Omental fat pad (tissue), 4 donors: ENCODE data around the gene NFKB1. TPM values are rescaled to one million over a fixed set of nuclear protein-coding genes. Genes with fewer than 3 reads are reported as not detected.

Experiments used
- ATAC-seq: fragments of 150-250 bp; one replicate; pipeline ENCODE4 v1.9.1; 2016; ENCODE audit warnings: mild to moderate bottlenecking, moderate library complexity; ENCODE audit not compliant: low FRiP score
- DNase-seq: peaks from one replicate; pipeline ENCODE4 v3.0.0-alpha.2; 2019; ENCODE audit warnings: low spot score
- total RNA-seq, 4 donors: library from RNA; depleted of rRNA; stranded (reverse); fragments of >200 nt; gene quantifications; one replicate each; pipeline ENCODE4 v1.1.0, GENCODE V29; 2016
- TF ChIP-seq, protein P1 (sequence below), 3 donors: fragments of 450-650 bp; IDR thresholded peaks; one replicate each; pipeline ENCODE4 v1.5.1; 2016 to 2017; ENCODE audit warnings: antibody characterized with exemption in 3 of 3, mild to moderate bottlenecking in 3 of 3, moderate library complexity in 2 of 3

The NFKB1 gene
- total RNA-seq, 4 donors from 2014 or later, result 26.4 to 151 (median 46.6) TPM

DNA sequence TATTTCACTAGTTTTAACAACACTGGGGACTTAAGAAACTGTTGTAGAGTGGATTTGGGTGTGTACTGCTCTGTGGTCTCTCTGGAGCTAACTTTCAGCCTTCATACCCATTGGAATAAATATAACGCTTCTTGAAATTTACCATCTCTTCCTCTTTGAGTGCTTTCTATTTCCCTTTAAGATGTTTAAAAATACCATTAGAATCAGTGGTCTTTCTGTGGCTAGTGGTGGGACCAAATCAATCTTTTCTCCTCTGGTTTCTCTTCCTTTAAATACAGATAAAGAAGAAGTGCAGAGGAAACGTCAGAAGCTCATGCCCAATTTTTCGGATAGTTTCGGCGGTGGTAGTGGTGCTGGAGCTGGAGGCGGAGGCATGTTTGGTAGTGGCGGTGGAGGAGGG, 92.0 kb downstream of the NFKB1 start:
- DNase-seq (no peak), ATAC-seq (no peak)
- TF ChIP-seq, protein P1, sequence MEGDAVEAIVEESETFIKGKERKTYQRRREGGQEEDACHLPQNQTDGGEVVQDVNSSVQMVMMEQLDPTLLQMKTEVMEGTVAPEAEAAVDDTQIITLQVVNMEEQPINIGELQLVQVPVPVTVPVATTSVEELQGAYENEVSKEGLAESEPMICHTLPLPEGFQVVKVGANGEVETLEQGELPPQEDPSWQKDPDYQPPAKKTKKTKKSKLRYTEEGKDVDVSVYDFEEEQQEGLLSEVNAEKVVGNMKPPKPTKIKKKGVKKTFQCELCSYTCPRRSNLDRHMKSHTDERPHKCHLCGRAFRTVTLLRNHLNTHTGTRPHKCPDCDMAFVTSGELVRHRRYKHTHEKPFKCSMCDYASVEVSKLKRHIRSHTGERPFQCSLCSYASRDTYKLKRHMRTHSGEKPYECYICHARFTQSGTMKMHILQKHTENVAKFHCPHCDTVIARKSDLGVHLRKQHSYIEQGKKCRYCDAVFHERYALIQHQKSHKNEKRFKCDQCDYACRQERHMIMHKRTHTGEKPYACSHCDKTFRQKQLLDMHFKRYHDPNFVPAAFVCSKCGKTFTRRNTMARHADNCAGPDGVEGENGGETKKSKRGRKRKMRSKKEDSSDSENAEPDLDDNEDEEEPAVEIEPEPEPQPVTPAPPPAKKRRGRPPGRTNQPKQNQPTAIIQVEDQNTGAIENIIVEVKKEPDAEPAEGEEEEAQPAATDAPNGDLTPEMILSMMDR (IDR thresholded peaks at IDR 0.05), result no peak

DNA sequence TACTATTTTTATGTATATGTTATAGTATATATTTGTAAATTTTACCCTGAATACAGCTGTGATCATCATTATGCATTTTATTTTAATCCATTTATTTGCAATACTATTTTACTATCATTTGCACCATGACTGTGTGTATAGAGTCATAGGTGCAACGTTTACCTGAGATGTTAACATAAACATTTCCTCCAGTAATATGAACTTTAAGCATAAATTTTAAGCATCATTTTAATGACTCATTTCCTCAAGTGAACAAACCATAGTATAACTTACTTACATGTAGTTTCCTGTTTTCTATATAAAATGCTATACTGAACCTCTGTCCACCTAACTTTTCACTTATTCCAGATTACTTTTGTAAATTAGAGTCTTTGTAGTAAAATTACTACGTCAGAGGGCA, 92.8 kb downstream of the NFKB1 start:
- DNase-seq, result no peak
- TF ChIP-seq, protein P1 (IDR thresholded peaks at IDR 0.05), result no peak
- ATAC-seq, result no peak

DNA sequence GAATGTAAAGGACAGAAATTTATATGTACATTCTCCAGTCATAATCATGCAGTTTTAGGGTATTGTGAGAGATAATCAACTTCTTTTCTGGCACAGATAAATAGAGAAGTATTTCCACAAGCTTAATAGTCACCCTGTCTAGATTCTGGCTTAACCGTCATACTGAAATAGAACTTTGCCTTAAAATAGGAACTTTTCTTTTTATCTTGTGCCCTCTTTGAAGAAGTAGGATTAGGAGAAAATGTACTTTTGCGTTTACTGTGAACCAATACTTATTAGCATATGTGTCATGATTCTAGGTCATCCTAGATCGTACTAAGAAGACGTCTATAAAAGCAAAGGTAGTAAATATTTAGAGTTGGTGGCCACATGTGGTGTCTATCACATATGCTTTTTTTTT, 95.4 kb downstream of the NFKB1 start:
- TF ChIP-seq, protein P1 (IDR thresholded peaks at IDR 0.05), result no peak
- DNase-seq (no peak), ATAC-seq (no peak)

DNA sequence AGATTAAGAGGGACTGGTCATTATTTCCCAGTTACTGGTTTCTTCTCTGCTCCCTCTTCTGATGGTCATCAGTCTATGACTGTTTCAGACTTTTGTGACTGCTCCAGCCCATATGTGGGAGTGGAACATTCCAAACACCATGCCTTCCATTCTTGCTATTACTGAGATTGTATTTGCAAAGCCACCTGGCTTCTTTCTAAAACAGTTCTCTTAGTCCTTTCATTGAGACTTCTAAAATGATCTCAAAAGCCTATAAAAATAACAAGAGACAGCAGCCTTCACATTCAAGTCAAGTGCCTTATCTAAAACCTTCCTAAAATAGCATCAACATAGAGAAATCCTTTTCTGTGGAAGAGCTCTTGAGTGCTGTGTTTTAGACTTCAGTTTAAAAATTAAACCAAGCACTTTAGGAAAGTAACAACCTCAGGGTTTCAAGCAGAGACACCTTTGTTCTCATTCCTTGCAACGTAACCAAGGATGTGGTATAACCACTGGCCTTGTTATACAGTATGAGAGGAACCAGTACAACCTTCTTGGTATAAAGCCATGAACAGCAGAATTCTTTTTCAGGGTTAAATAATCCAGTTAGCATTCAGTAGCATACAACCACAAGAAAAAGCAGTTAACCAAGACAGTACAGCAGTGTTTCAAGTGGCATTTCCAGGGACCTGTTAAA, 97.1 kb downstream of the NFKB1 start:
- ATAC-seq, result no peak
- TF ChIP-seq, protein P1 (IDR thresholded peaks at IDR 0.05), result no peak
- no peak for DNase-seq

DNA sequence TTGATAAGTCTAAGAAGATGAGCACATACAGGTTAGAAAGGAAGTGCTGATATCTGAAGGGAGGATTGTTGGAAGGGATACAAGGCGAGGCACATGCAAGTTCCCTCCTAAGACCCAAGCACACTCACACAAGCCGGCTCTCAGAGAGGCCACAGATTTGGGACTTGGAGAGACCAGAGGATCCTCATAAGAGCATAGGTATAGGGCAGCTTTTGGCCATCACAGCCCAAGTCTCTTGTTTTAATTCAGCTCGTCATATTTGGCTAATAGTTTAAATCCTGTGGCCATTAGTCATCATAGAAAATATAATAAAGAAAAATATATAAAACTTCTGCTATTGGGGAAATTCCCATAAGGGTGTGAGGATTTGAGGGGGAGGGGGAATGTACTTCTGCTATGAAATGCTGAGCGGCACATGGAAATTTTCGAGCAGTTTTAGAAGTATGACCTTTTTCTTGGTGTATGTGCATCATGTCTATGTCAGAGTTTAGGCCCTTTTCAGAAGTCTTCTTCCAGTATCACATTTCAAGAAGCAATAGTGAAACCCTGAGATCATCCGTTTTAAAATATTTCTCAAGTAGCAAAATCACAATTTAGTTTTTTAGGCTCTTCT, 97.7 kb downstream of the NFKB1 start:
- no peak for DNase-seq
- TF ChIP-seq, protein P1 (IDR thresholded peaks at IDR 0.05), result no peak
- ATAC-seq, result no peak

DNA sequence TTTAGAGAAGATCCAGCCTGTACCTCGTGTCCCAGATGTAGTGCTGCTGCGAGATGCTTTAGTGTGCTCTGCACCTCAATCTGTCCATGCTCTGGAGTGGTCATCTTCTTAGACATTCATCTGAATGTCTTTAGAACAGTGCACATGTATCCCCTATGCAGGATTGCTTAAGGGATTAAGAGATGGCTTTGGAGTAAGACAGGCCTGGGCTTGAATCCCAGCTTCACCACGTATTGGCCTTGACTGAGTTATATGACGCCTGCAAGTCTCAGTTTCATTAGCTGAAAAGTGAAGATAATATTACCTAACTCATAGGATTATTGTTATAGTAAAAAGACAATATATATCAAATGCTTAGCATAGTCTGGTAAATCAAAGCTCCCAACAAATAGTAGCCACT, 98.3 kb downstream of the NFKB1 start:
- DNase-seq, result no peak
- TF ChIP-seq, protein P1 (IDR thresholded peaks at IDR 0.05), result no peak
- no peak for ATAC-seq

DNA sequence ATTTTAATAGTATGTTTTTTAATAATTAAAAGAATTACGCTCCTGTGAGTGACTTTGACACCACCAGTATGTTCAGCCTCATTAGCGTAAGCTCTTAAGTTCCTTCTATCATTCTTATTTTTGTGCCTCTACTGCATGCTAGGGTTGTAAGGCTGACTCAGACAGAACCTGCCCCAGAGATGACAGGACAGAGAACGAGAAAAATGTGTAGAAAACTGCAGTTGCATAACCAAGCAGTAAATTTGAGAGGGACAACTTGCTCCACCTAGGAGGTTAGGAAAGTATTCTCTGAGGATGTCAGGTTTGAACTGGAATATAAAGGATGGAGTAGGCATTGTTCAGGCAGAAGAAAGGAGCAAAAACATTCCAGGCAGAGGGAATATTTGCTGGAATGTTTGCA, 98.7 kb downstream of the NFKB1 start:
- ATAC-seq, result no peak
- TF ChIP-seq, protein P1 (IDR thresholded peaks at IDR 0.05), result no peak
- DNase-seq, result no peak
